HuH-7.5 (cell line): ENCODE measurements around the gene SUV39H2.
"Not testable (repeated sequence)": the region's sequence is repeated elsewhere in the genome, so short reads cannot be mapped to it uniquely, and the experiment has no call there.

Source experiments
- DNase-seq: peaks from one replicate; pipeline ENCODE4 v3.0.0; 2011; ENCODE audit warnings: low spot score

SUV39H2 gene

GRCh38 chr10:14938971-14939370, 60.3 kb downstream of the SUV39H2 start:
- not testable (repeated sequence) for DNase-seq

- DNase-seq = not testable (repeated sequence)
Observed at GRCh38 chr10:14942147-14942949, 63.7 kb downstream of the SUV39H2 start.

- DNase-seq = not testable (repeated sequence)
Observed at GRCh38 chr10:14942950-14943338, 64.3 kb downstream of the SUV39H2 start.

DNA sequence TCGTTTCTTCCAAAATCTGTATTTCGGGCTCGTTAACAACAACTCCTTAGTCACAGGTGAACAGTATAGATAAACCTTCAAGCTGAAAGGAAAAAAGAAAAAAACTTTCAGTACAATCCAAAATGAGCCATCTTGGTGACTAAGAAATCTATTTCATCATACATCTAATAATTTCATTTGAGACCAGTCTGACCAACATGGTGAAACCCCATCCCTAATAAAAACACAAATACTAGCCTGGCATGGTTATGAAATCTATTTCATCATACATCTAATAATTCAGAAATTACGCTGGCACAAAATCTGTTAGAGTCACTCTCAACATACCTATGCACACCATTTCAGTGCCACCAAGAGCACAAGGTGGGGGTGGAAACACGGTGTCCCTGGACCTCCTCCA, 66.4 kb downstream of the SUV39H2 start:
- no peak for DNase-seq

- DNase-seq = no peak
Observed at GRCh38 chr10:14947268-14947667, 68.6 kb downstream of the SUV39H2 start.

GRCh38 chr10:14949291-14949690, 70.6 kb downstream of the SUV39H2 start:
- no peak for DNase-seq

GRCh38 chr10:14952851-14953423, 74.3 kb downstream of the SUV39H2 start:
- DNase-seq = no peak

- peak; percentile 40 for DNase-seq
Observed at GRCh38 chr10:14953424-14954000, 74.8 kb downstream of the SUV39H2 start.
